ENCODE results near the gene VWA8. TPM values are rescaled to one million over a fixed set of nuclear protein-coding genes. Genes with fewer than 3 reads are reported as not detected.

The VWA8 gene
- polyA plus RNA-seq, 1 of the 3 experiments (the other 2 are of a cell fraction), result 5.5 TPM

DNA sequence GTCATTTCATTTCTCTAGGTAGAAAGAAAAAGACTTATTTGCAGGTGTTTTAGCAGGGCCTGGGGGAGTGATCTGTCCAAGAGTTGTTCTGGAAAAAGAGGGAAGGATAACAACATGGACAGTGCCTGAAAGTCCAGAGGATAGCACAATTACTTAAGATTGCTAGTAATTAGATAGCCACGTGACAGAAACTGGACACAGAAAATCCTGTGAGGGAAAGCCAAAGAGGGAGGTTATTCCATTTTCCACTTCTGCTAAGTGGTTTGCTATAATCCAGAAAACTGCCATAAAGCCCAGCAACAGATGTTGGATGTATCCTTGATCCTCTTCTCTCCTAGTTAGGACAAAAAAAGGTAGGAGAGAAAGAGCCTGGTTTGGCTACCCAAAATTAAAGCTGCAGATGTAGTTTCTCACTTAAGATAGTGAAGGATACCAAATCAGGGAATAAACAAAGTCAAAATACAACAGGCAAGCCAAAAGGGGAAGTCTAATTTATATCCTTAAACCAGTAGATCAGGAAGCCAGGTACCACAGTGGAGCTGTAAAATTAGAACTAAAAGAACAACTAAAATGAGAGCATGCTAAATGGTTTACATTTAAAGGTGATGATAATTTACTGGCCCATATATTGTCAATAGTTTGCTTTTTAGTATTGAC lies 140.2 kb downstream of the VWA8 start:
- H3K4me3 ChIP-seq (ENCODE audit: low read depth in 2 of 2, low read length in 1 of 2), result no peak overlapping the region
- 92% methylated on average over 1 of the region's 1 CpG for WGBS (ENCODE audit: low lambda C conversion rate)
- H2AFZ ChIP-seq (ENCODE audit: low read depth), result no peak overlapping the region
- no peak for TF ChIP-seq YY1 (IDR thresholded peaks at IDR 0.05; ENCODE audit: low read depth)
- no peak for TF ChIP-seq FOXJ3 (CRISPR knock-in tag; IDR thresholded peaks at IDR 0.05)
- no peak for TF ChIP-seq RFX5 (IDR thresholded peaks at IDR 0.05; ENCODE audit: low read length)
- no peak for TF ChIP-seq TCF12 (IDR thresholded peaks at IDR 0.05)
- TF ChIP-seq, protein P1, sequence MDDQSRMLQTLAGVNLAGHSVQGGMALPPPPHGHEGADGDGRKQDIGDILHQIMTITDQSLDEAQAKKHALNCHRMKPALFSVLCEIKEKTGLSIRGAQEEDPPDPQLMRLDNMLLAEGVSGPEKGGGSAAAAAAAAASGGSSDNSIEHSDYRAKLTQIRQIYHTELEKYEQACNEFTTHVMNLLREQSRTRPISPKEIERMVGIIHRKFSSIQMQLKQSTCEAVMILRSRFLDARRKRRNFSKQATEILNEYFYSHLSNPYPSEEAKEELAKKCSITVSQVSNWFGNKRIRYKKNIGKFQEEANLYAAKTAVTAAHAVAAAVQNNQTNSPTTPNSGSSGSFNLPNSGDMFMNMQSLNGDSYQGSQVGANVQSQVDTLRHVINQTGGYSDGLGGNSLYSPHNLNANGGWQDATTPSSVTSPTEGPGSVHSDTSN (IDR thresholded peaks at IDR 0.05), result no peak
- TF ChIP-seq CHD2 (IDR thresholded peaks at IDR 0.05; ENCODE audit: low read length, partially characterized antibody), result no peak
- no peak for TF ChIP-seq FOSL2 (IDR thresholded peaks at IDR 0.05; ENCODE audit: borderline replicate concordance, low read depth)
- no peak for TF ChIP-seq CTCF (IDR thresholded peaks at IDR 0.05)
- no peak for TF ChIP-seq EZH2phosphoT487 (IDR thresholded peaks at IDR 0.05; ENCODE audit: borderline replicate concordance, low read depth)
- TF ChIP-seq TEAD4 (IDR thresholded peaks at IDR 0.05; ENCODE audit: borderline replicate concordance, insufficient read depth), result no peak
- no peak for TF ChIP-seq SIN3A (IDR thresholded peaks at IDR 0.05; ENCODE audit: borderline replicate concordance, low read depth, low read length)
- no peak for TF ChIP-seq TAF1 (IDR thresholded peaks at IDR 0.05; ENCODE audit: borderline replicate concordance, low read depth, low read length)
- H3K9me2 ChIP-seq, result no peaks in the 10 kb centered on the region
- no peaks in the 10 kb centered on the region for H4K20me1 ChIP-seq (ENCODE audit: insufficient read depth)
- H3K4me2 ChIP-seq, result no peak overlapping the region
- no peak overlapping the region for H3K9ac ChIP-seq
- H3K4me1 ChIP-seq (ENCODE audit: control insufficient read depth in 1 of 2, insufficient read depth in 2 of 2, low read depth in 1 of 2, low read length in 1 of 2), result no peaks in the 10 kb centered on the region
- H3K9me3 ChIP-seq, result no peaks in the 10 kb centered on the region
- peaks cover 5 to 11% of the 10 kb centered on the region in 2 experiments for H3K36me3 ChIP-seq (replicated peaks in 1 of 2; ENCODE audit: control insufficient read depth in 1 of 2, insufficient read depth in 2 of 2, low read length in 1 of 2)
- H3K79me2 ChIP-seq (ENCODE audit: insufficient read depth), result no peaks in the 10 kb centered on the region
- H3K27me3 ChIP-seq (ENCODE audit: insufficient read depth), result no peaks in the 10 kb centered on the region
- POLR2A ChIA-PET, result no interaction called here
- no peak overlapping the region for H3K27ac ChIP-seq (ENCODE audit: low read depth in 2 of 2, low read length in 1 of 2)
- H3F3A ChIP-seq (replicated peaks; ENCODE audit: insufficient read depth), result no peaks in the 10 kb centered on the region
- CTCF ChIA-PET, result no interaction called here
- no peak for DNase-seq

- TF ChIP-seq ELF1 (IDR thresholded peaks at IDR 0.05) (no peak), NRF1 (IDR thresholded peaks at IDR 0.05; ENCODE audit: low read depth, low read length) (no peak), GATA2 (CRISPR knock-in tag; IDR thresholded peaks at IDR 0.05) (no peak), NFIC (IDR thresholded peaks at IDR 0.05; ENCODE audit: borderline replicate concordance) (no peak), CTCF (IDR thresholded peaks at IDR 0.05) (no peak), SIN3A (IDR thresholded peaks at IDR 0.05; ENCODE audit: borderline replicate concordance, low read depth, low read length) (no peak)
- H4K20me1 ChIP-seq (ENCODE audit: insufficient read depth), result no peaks in the 10 kb centered on the region
- DNase-seq, result no peak
- no peak overlapping the region for H3K4me3 ChIP-seq (ENCODE audit: low read depth in 2 of 2, low read length in 1 of 2)
- CTCF ChIA-PET, result no interaction called here
- H3K9me3 ChIP-seq, result no peaks in the 10 kb centered on the region
- no peak overlapping the region for H3K4me2 ChIP-seq
- H3K79me2 ChIP-seq (ENCODE audit: insufficient read depth), result no peaks in the 10 kb centered on the region
- H2AFZ ChIP-seq (ENCODE audit: low read depth), result no peak overlapping the region
- WGBS (ENCODE audit: low lambda C conversion rate), result 98% methylated on average over 3 of the region's 3 CpGs
- H3K9me2 ChIP-seq, result no peaks in the 10 kb centered on the region
- POLR2A ChIA-PET, result no interaction called here
- H3K9ac ChIP-seq, result no peak overlapping the region
- peaks cover 16 to 17% of the 10 kb centered on the region in 2 experiments for H3K36me3 ChIP-seq (replicated peaks in 1 of 2; ENCODE audit: control insufficient read depth in 1 of 2, insufficient read depth in 2 of 2, low read length in 1 of 2)
- no peaks in the 10 kb centered on the region for H3K27me3 ChIP-seq (ENCODE audit: insufficient read depth)
- H3K4me1 ChIP-seq (ENCODE audit: control insufficient read depth in 1 of 2, insufficient read depth in 2 of 2, low read depth in 1 of 2, low read length in 1 of 2), result peaks cover 0 to 3% of the 10 kb centered on the region in 2 experiments; a peak in 1 of 4 replicates
- H3K27ac ChIP-seq (ENCODE audit: low read depth in 2 of 2, low read length in 1 of 2), result no peak overlapping the region
- H3F3A ChIP-seq (replicated peaks; ENCODE audit: insufficient read depth), result peaks cover 4% of the 10 kb centered on the region
These were observed 144.9 kb downstream of the VWA8 start for GRCh38 chr13:41816057-41816456.
